Gastrocnemius medialis (tissue), 4 donors: ENCODE data around the gene XKR7. TPM values are rescaled to one million over a fixed set of nuclear protein-coding genes. Genes with fewer than 3 reads are reported as not detected.

Source experiments
- ATAC-seq, 2 donors: fragments of 150-250 bp; one replicate each; pipeline ENCODE4 v1.9.1; 2016
- DNase-seq, 2 donors: peaks; one replicate each; pipeline ENCODE4 v3.0.0-alpha.2; 2019
- H3K27ac ChIP-seq, 4 donors: fragments of 200-600 bp; sonication (generic); 1 replicate in 1 of 4; 2 replicates in 3 of 4; pipeline ENCODE4 v1.5.1; 2016 to 2018; ENCODE audit warnings: mild to moderate bottlenecking in 2 of 4, moderate library complexity in 1 of 4
- H3K27me3 ChIP-seq, 3 donors: fragments of 200-600 bp; sonication (generic) in 2 of 3; 1 replicate in 1 of 3; 2 replicates in 2 of 3; pipeline versions ENCODE4 v1.5.1 to v1.6.0; 2016 to 2019; ENCODE audit warnings: mild to moderate bottlenecking in 1 of 3, moderate library complexity in 1 of 3
- H3K36me3 ChIP-seq, 2 donors: fragments of 200-600 bp; sonication (generic) in 1 of 2; one replicate each; pipeline ENCODE4 v1.5.1; 2017 to 2018
- H3K4me1 ChIP-seq, 2 donors: fragments of 200-600 bp; sonication (generic) in 1 of 2; one replicate each; pipeline ENCODE4 v1.5.1; 2016 to 2017; ENCODE audit warnings: mild to moderate bottlenecking in 2 of 2
- H3K4me3 ChIP-seq, 4 donors: fragments of 200-600 bp; sonication (generic) in 3 of 4; 1 replicate in 1 of 4; 2 replicates in 3 of 4; pipeline ENCODE4 v1.5.1; 2016 to 2019; ENCODE audit warnings: mild to moderate bottlenecking in 2 of 4
- H3K9me3 ChIP-seq, 3 donors: fragments of 200-600 bp; sonication (generic) in 2 of 3; 1 replicate in 1 of 3; 2 replicates in 2 of 3; pipeline ENCODE4 v1.5.1; 2016 to 2019
- CTCF ChIP-seq, 5 experiments: fragments of 450-650 bp in 3 of 5; fragments of 200-600 bp in 2 of 5; sonication (generic) in 2 of 5; IDR thresholded peaks in 4 of 5; conservative IDR thresholded peaks in 1 of 5; 1 replicate in 4 of 5; 2 replicates in 1 of 5; pipeline ENCODE4 v1.5.1; 2016 to 2019; ENCODE audit warnings: antibody characterized with exemption in 5 of 5, mild to moderate bottlenecking in 3 of 5, moderate library complexity in 3 of 5
- POLR2A ChIP-seq, 2 donors: fragments of 450-650 bp; IDR thresholded peaks; one replicate each; pipeline ENCODE4 v1.6.1; 2017; ENCODE audit warnings: antibody characterized with exemption in 2 of 2, mild to moderate bottlenecking in 2 of 2, moderate library complexity in 2 of 2
- in situ Hi-C, 4 donors: fragments of 200-750 bp; cut with MboI; loops; one replicate each; pipeline versions ENCODE4 v1.15.0 to v1.8.0; 2017; ENCODE audit warnings: low sequenced_read_pairs in 4 of 4
- intact Hi-C: fragments of 100-400 bp; cut with DNase I; formaldehyde crosslinking; loops from one replicate; pipeline ENCODE4 v1.15.1; 2023; ENCODE audit warnings: low total_unique reads
- total RNA-seq, 4 donors: library from RNA; depleted of rRNA; stranded (reverse); fragments of >200 nt; gene quantifications; one replicate each; pipeline versions ENCODE4 v1.1.0 to v1.2.3, GENCODE V29; 2016

XKR7 gene
- total RNA-seq, 4 donors from 2014 or later, result not detected

GRCh38 chr20:31992086-31992485, 24.1 kb downstream of the XKR7 start:
- intact Hi-C loops, result no loop called here
- Histone ChIP-seq H3K4me1 (no peaks in the 10 kb centered on the region), H3K36me3 (no peaks in the 10 kb centered on the region), H3K27me3 (peaks cover 13 to 18% (median 17%) of the 10 kb centered on the region in 3 donors), H3K9me3 (no peaks in the 10 kb centered on the region), H3K4me3 (no peak overlapping the region), H3K27ac (no peak overlapping the region)
- DNase-seq (no peak), ATAC-seq (no peak)
- in situ Hi-C loops, result no loop called here
- TF ChIP-seq CTCF (IDR thresholded peaks at IDR 0.05 in 4 of 5, conservative IDR thresholded peaks at IDR 0.05 in 1 of 5) (no peak), POLR2A (IDR thresholded peaks at IDR 0.05) (no peak)

- Histone ChIP-seq H3K9me3 (no peaks in the 10 kb centered on the region), H3K27ac (no peak overlapping the region), H3K36me3 (no peaks in the 10 kb centered on the region), H3K4me3 (no peak overlapping the region), H3K27me3 (peaks cover 13 to 20% (median 17%) of the 10 kb centered on the region in 3 donors), H3K4me1 (no peaks in the 10 kb centered on the region)
- in situ Hi-C loops (no loop called here), intact Hi-C loops (no loop called here)
- TF ChIP-seq CTCF (IDR thresholded peaks at IDR 0.05 in 4 of 5, conservative IDR thresholded peaks at IDR 0.05 in 1 of 5) (no peak), POLR2A (IDR thresholded peaks at IDR 0.05) (no peak)
- no peak for DNase-seq
- ATAC-seq, result no peak
Observed at GRCh38 chr20:31996996-31997395, 29.0 kb downstream of the XKR7 start.

GRCh38 chr20:31998246-31998645, 30.3 kb downstream of the XKR7 start:
- no peak overlapping the region for H3K4me3 ChIP-seq
- in situ Hi-C loops (no loop called here), intact Hi-C loops (no loop called here)
- DNase-seq (no peak), ATAC-seq (no peak)
- H3K27me3 ChIP-seq, result peaks cover 13 to 20% (median 17%) of the 10 kb centered on the region in 3 donors
- H3K4me1 ChIP-seq, result no peaks in the 10 kb centered on the region
- no peak overlapping the region for H3K27ac ChIP-seq
- no peak for TF ChIP-seq CTCF (IDR thresholded peaks at IDR 0.05 in 4 of 5, conservative IDR thresholded peaks at IDR 0.05 in 1 of 5)
- TF ChIP-seq POLR2A (IDR thresholded peaks at IDR 0.05), result no peak
- no peaks in the 10 kb centered on the region for H3K36me3 ChIP-seq
- H3K9me3 ChIP-seq, result no peaks in the 10 kb centered on the region

GRCh38 chr20:32003325-32003724, 35.4 kb downstream of the XKR7 start:
- ATAC-seq, result no peak
- Histone ChIP-seq H3K9me3 (no peaks in the 10 kb centered on the region), H3K4me3 (no peak overlapping the region), H3K4me1 (peaks cover 0 to 2% of the 10 kb centered on the region in 2 donors), H3K27me3 (no peaks in the 10 kb centered on the region), H3K27ac (no peak overlapping the region), H3K36me3 (no peaks in the 10 kb centered on the region)
- DNase-seq, result no peak
- TF ChIP-seq CTCF (IDR thresholded peaks at IDR 0.05 in 4 of 5, conservative IDR thresholded peaks at IDR 0.05 in 1 of 5), result no peak
- TF ChIP-seq POLR2A (IDR thresholded peaks at IDR 0.05), result no peak
- intact Hi-C loops (no loop called here), in situ Hi-C loops (no loop called here)

- Histone ChIP-seq H3K27me3 (peaks cover 0 to 1% (median 0%) of the 10 kb centered on the region in 3 donors), H3K27ac (no peak overlapping the region), H3K36me3 (no peaks in the 10 kb centered on the region), H3K9me3 (no peaks in the 10 kb centered on the region), H3K4me3 (no peak overlapping the region), H3K4me1 (peaks cover 0 to 2% of the 10 kb centered on the region in 2 donors)
- DNase-seq, result no peak
- no peak for ATAC-seq
- TF ChIP-seq POLR2A (IDR thresholded peaks at IDR 0.05) (no peak), CTCF (IDR thresholded peaks at IDR 0.05 in 4 of 5, conservative IDR thresholded peaks at IDR 0.05 in 1 of 5) (no peak)
- in situ Hi-C loops, result no loop called here
- intact Hi-C loops, result no loop called here
Observed at GRCh38 chr20:32004963-32005362, 37.0 kb downstream of the XKR7 start.
